Breast epithelium (tissue), 3 donors: ENCODE measurements around the gene PNLIPRP2.

Experiments
- CTCF ChIP-seq, 3 donors: fragments of 450-650 bp; IDR thresholded peaks; one replicate each; pipeline ENCODE4 v1.5.1; 2016 to 2017; ENCODE audit warnings: antibody characterized with exemption in 3 of 3, mild to moderate bottlenecking in 3 of 3, moderate library complexity in 3 of 3
- POLR2AphosphoS5 ChIP-seq, 3 donors: sonication (generic); formaldehyde crosslinking; IDR thresholded peaks; one replicate each; pipeline ENCODE4 v1.6.1; 2017; ENCODE audit warnings: antibody characterized with exemption in 3 of 3

DNA sequence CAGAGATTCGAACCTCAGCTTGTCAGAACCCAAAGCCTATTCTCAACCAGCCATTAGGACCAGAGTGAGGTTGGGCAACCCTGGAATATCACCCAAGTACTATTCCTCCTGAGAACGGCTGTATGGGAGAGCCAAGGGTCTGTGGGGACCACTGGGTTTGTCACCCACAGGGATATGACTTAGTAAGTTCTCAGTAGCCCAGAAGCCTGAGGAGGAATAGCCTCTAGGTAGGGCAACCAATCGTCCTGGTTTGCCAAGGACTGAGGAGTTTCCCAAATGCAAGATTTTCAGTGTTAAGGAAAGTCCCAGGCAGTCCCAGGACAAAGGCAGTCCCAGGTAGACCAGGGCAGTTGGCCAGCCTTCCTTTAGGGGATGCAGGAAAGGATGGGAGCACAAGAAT, 46.7 kb downstream of the PNLIPRP2 start:
- TF ChIP-seq CTCF (IDR thresholded peaks at IDR 0.05) (no peak), POLR2AphosphoS5 (IDR thresholded peaks at IDR 0.05) (no peak)
